Motor neuron (in vitro differentiated cells): ENCODE measurements around the gene KRIT1. TPM values are rescaled to one million over a fixed set of nuclear protein-coding genes. Genes with fewer than 3 reads are reported as not detected.
"Not testable (repeated sequence)": the region's sequence is repeated elsewhere in the genome, so short reads cannot be mapped to it uniquely, and the experiment has no call there.

Experiments
- ATAC-seq, 8 experiments: fragments of 200-7000 bp; cut with Tn5 transposase; replicated peaks in 6 of 8; 2 replicates each; pipeline ENCODE4 v1.8.0; 2021; ENCODE audit warnings: mild to moderate bottlenecking in 8 of 8, moderate library complexity in 8 of 8
- H3K27ac ChIP-seq, 2 donors: fragments of 250-450 bp; sonication (Bioruptor Pico); 2 replicates each; pipeline ENCODE4 v1.9.0; 2021; ENCODE audit warnings: antibody characterized with exemption in 2 of 2, mild to moderate bottlenecking in 2 of 2, moderate library complexity in 1 of 2
- H3K4me1 ChIP-seq, 2 donors: fragments of 250-450 bp; sonication (Bioruptor Pico); replicated peaks in 1 of 2; 2 replicates each; pipeline ENCODE4 v1.6.1; 2021; ENCODE audit warnings: antibody characterized with exemption in 2 of 2, mild to moderate bottlenecking in 2 of 2, moderate library complexity in 1 of 2
- H3K4me3 ChIP-seq, 5 donors: fragments of 250-450 bp; sonication (Bioruptor Pico); 2 replicates each; pipeline ENCODE4 v1.9.0; 2021; ENCODE audit warnings: antibody characterized with exemption in 5 of 5, mild to moderate bottlenecking in 5 of 5, moderate library complexity in 4 of 5
- WGBS, 10 experiments: fragments of 450-650 bp; shearing (Covaris generic); methylation state at CpG; one replicate each; pipeline ENCODE4 v1.0.0; 2022; 5-methylcytosine and 5-hydroxymethylcytosine counted together
- in situ Hi-C, 9 experiments: fragments of 400-800 bp; cut with MboI; loops; one replicate each; pipeline ENCODE4 v1.15.0; 2021; ENCODE audit warnings: low sequenced_read_pairs in 9 of 9, low pct_unique_long_range_greater_than_20kb in 2 of 9; ENCODE audit not compliant: unreplicated experiment in 9 of 9
- total RNA-seq, 8 experiments: library from RNA; unstranded; fragments of 300-600 nt; gene quantifications; 2 replicates each; pipeline versions ENCODE4 v1.2.3 to v1.2.4, GENCODE V29; 2022

The KRIT1 gene
- total RNA-seq, 8 experiments from 2014 or later, result 26.7 to 75.1 (median 35.5) TPM

GRCh38 chr7:92230547-92230946 lies 15.2 kb downstream of the KRIT1 start:
- no peaks in the 10 kb centered on the region for H3K4me1 ChIP-seq
- WGBS, 10 experiments, result 53 to 100% (median 84%) methylated on average over 2 of the region's 2 CpGs
- H3K4me3 ChIP-seq, result no peak overlapping the region
- no peak overlapping the region for H3K27ac ChIP-seq
- in situ Hi-C loops, result loop anchor here in 1 of 9 experiments (25.0 kb wide), 1 partner anchor 207 kb away; the partner anchor contains the start of gene GATAD1
- no peak for ATAC-seq

GRCh38 chr7:92228742-92229141 lies 17.0 kb downstream of the KRIT1 start:
- Histone ChIP-seq H3K27ac (no peak overlapping the region), H3K4me3 (no peak overlapping the region), H3K4me1 (no peaks in the 10 kb centered on the region)
- WGBS, 10 experiments, result 88 to 100% (median 100%) methylated on average over 1 to 2 of the region's 2 CpGs; no CpG with 5 or more reads in 3 of the 10 experiments
- in situ Hi-C loops, result loop anchor here in 1 of 9 experiments (25.0 kb wide), 1 partner anchor 209 kb away; the partner anchor contains the start of gene GATAD1
- ATAC-seq, result no peak

- no peak for ATAC-seq
- Histone ChIP-seq H3K27ac (no peak overlapping the region), H3K4me1 (no peaks in the 10 kb centered on the region), H3K4me3 (no peak overlapping the region)
- 80 to 100% (median 100%) methylated on average over 1 to 2 of the region's 2 CpGs; no CpG with 5 or more reads in 2 of the 10 experiments for WGBS, 10 experiments
- in situ Hi-C loops, result loop anchor here in 1 of 9 experiments (25.0 kb wide), 1 partner anchor 209 kb away; the partner anchor contains the start of gene GATAD1
These were observed 17.6 kb downstream of the KRIT1 start for GRCh38 chr7:92228100-92228499.

- no peak for ATAC-seq
- 86 to 100% (median 93%) methylated on average over 1 to 4 of the region's 4 CpGs; no CpG with 5 or more reads in 1 of the 10 experiments for WGBS, 10 experiments
- Histone ChIP-seq H3K4me3 (no peak overlapping the region), H3K27ac (no peak overlapping the region), H3K4me1 (no peaks in the 10 kb centered on the region)
- in situ Hi-C loops, result loop anchor here in 1 of 9 experiments (25.0 kb wide), 1 partner anchor 210 kb away; the partner anchor contains the start of gene GATAD1
These were observed 18.7 kb downstream of the KRIT1 start for GRCh38 chr7:92226981-92227380.

- no peak for ATAC-seq
- Histone ChIP-seq H3K4me3 (no peak overlapping the region), H3K4me1 (no peaks in the 10 kb centered on the region), H3K27ac (no peak overlapping the region)
- WGBS, 10 experiments, result 88 to 100% (median 95%) methylated on average over 1 to 3 of the region's 3 CpGs; no CpG with 5 or more reads in 1 of the 10 experiments
- in situ Hi-C loops, result no loop called here
These were observed 23.9 kb downstream of the KRIT1 start for GRCh38 chr7:92221766-92222165.

- H3K4me1 ChIP-seq, result no peaks in the 10 kb centered on the region
- no peak overlapping the region for H3K4me3 ChIP-seq
- ATAC-seq, result no peak
- WGBS, 10 experiments, result 86 to 100% (median 97%) methylated on average over 1 of the region's 1 CpG
- in situ Hi-C loops, result no loop called here
- H3K27ac ChIP-seq, result no peak overlapping the region
These were observed 39.0 kb downstream of the KRIT1 start for GRCh38 chr7:92206672-92207071.

GRCh38 chr7:92205987-92206386 lies 39.7 kb downstream of the KRIT1 start:
- ATAC-seq, result no peak

GRCh38 chr7:92200791-92201190 lies 44.9 kb downstream of the KRIT1 start:
- Histone ChIP-seq H3K27ac (no peak overlapping the region), H3K4me3 (no peak overlapping the region), H3K4me1 (no peaks in the 10 kb centered on the region)
- ATAC-seq, result no peak
- in situ Hi-C loops, result no loop called here
- 100% methylated on average over 1 of the region's 1 CpG; no CpG with 5 or more reads in 3 of the 10 experiments for WGBS, 10 experiments

More at GRCh38 chr7:92205987-92206386, 39.7 kb downstream of the KRIT1 start:
- Histone ChIP-seq H3K4me1 (no peaks in the 10 kb centered on the region), H3K27ac (no peak overlapping the region), H3K4me3 (no peak overlapping the region)
- in situ Hi-C loops, result no loop called here
- 100% methylated on average over 1 to 3 of the region's 3 CpGs; no CpG with 5 or more reads in 5 of the 10 experiments for WGBS, 10 experiments

- in situ Hi-C loops, result no loop called here
- ATAC-seq, result no peak
- H3K4me3 ChIP-seq, result no peak overlapping the region
- H3K4me1 ChIP-seq, result no peaks in the 10 kb centered on the region
- H3K27ac ChIP-seq, result no peak overlapping the region
- 89 to 100% (median 100%) methylated on average over 1 to 3 of the region's 3 CpGs; no CpG with 5 or more reads in 1 of the 10 experiments for WGBS, 10 experiments
These were observed 53.4 kb downstream of the KRIT1 start for GRCh38 chr7:92192326-92192725.

GRCh38 chr7:92189246-92189645 lies 56.5 kb downstream of the KRIT1 start:
- H3K4me1 ChIP-seq, H3K27ac ChIP-seq, H3K4me3 ChIP-seq, in situ Hi-C loops, ATAC-seq: not testable (repeated sequence)
- WGBS, 10 experiments, result 97% methylated on average over 6 of the region's 15 CpGs; no CpG with 5 or more reads in 9 of the 10 experiments

GRCh38 chr7:92184294-92184693 lies 61.4 kb downstream of the KRIT1 start:
- H3K4me1 ChIP-seq, in situ Hi-C loops, H3K27ac ChIP-seq, H3K4me3 ChIP-seq, ATAC-seq: not testable (repeated sequence)
- no CpG with 5 or more reads among the region's 1 CpG for WGBS, 10 experiments

GRCh38 chr7:92178928-92179924 lies 66.5 kb downstream of the KRIT1 start, which contains the start of gene LRRD1:
Gene LRRD1 (minus strand): TSS chr7:92179142. CDS start chr7:92165202, 13,940 bp downstream.
- 0 to 100% (median 24%) methylated on average over 2 to 32 of the region's 60 CpGs; no CpG with 5 or more reads in 1 of the 10 experiments for WGBS, 10 experiments
- in situ Hi-C loops, result no loop called here
- H3K27ac ChIP-seq, result peak within 1 kb of the TSS in 1 of 2 donors; percentile 6
- peak; percentile 55 to 99 (median 83) for ATAC-seq
- H3K4me1 ChIP-seq, result peaks cover 0 to 6% of the 10 kb centered on the region in 2 donors
- peak within 1 kb of the TSS in 4 of 5 donors; percentile 8 to 30 (median 26) for H3K4me3 ChIP-seq

- in situ Hi-C loops, result no loop called here
- Histone ChIP-seq H3K27ac (no peak overlapping the region), H3K4me3 (no peak overlapping the region), H3K4me1 (peaks cover 0 to 6% of the 10 kb centered on the region in 2 donors)
- peak in 6 of 8 experiments; percentile 33 to 100 (median 96) for ATAC-seq
These were observed 68.4 kb downstream of the KRIT1 start for GRCh38 chr7:92177362-92177761.
